Measurements from ENCODE around the gene NHERF2. TPM values are rescaled to one million over a fixed set of nuclear protein-coding genes. Genes with fewer than 3 reads are reported as not detected.

Gene NHERF2
- total RNA-seq, 2 donors from 2014 or later, result 115 to 143 TPM

DNA sequence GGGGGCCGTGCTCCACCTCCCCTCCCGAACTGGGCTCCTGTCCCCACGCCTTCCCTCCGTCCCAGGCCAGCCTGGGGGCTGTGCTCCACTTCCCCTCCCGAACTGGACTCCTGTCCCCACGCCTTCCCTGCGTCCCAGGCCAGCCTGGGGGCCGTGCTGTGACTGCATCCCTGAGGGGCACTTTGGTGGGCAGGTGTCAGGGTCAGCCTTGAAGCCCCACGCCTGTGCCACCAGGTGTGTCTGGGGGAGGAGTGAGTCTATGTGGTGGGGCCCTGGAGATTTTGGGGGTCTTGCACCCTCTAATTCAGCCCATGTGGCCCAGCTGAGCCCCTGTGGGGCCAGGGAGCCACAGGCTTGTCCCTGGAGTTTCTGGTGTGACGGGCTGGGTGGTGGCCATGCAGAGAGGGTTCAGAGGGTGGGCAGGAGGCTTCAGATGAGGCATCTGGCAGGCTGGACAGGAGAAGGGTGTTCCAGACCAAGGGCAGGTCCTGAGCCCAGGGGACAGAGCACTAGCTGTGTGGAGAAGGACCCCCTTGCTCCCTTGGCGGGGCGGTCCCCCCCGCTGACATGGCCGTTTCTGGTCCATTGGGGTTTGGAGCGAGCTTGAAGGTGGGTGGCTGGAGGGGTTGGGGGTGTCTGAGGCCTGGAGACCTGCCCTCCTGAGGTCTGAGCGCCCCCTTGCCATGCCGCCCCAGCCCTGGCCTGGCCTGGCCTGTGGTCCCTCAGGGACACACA lies 8.2 kb downstream of the NHERF2 start:
- DNase-seq (ENCODE audit: low spot score), result no peak
- intact Hi-C loops (cut with DNase I), result loop anchor here in 1 of 2 donors (10.0 kb wide), 1 partner anchor 60 kb away; no protein-coding TSS in a partner anchor

DNA sequence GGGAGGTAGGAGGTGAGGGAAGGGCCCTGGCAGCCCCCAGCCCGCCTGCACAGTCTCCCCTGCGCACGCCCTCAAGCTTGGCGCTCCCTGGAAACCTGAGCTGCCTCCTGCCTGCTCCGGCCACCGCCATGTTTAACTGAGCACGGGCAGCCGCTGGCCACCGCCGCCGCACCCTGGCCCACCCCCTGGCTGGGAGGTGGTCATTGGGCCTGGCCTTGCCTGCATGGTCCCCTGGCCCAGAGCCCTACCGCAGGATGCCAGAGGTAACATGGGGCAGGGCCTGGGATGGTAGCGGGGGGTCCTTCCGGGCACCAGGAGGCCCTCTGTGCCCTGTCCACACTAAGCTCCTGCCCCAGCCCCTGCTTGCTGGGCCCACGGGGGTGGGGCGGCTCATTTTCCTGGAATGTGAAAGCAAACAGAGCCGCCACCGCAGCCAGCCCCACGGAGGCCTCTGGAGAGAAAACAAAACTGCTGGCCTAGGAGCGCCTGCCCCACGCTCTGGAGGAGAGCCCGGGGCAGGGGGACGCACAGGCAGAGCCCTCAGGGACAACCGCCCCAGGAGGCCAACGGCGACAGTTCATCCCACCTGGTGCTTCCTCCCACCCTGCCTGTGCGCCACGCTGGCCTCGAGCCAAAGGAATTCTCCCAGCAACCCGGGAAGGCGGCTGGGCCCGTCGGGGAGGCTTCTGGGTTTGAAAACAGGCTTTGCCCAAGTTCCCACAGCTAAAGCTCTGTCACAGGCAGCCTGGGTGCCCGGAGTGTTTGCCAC lies 8.9 kb downstream of the NHERF2 start:
- DNase-seq (ENCODE audit: low spot score), result peak; percentile 89
- intact Hi-C loops (cut with DNase I), result loop anchor here in 1 of 2 donors (10.0 kb wide), 1 partner anchor 59 kb away; no protein-coding TSS in a partner anchor

DNA sequence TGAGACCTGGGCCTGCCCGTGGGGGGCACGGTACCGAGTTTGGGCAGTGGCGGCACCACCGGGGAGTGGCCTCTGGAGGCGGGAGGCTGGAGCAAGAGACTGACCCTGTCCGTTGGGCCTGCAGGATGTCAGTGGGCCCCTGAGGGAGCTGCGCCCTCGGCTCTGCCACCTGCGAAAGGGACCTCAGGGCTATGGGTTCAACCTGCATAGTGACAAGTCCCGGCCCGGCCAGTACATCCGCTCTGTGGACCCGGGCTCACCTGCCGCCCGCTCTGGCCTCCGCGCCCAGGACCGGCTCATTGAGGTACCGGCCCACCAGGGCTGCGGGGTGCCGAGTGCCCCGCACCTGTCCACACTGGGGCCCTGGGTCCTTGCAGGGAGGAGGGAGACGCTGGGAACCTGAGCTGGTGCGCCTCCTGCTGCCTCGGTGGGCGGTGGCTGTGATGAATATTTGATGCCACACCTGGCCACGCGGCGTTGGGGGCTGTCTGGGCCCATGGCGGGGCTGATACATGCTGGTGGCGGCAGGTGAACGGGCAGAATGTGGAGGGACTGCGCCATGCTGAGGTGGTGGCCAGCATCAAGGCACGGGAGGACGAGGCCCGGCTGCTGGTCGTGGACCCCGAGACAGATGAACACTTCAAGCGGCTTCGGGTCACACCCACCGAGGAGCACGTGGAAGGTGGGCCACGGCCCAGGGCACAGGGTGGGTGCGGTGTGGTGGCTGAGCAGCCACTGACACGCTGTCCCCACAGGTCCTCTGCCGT lies 9.7 kb downstream of the NHERF2 start:
- intact Hi-C loops (cut with DNase I), result loop anchor here in 1 of 2 donors (10.0 kb wide), 1 partner anchor 58 kb away; no protein-coding TSS in a partner anchor

GRCh38 chr16:2037115-2037514 lies 10.4 kb downstream of the NHERF2 start:
- no peak for DNase-seq (ENCODE audit: low spot score)
- intact Hi-C loops (cut with DNase I), result loop anchor here in 1 of 2 donors (10.0 kb wide), 1 partner anchor 58 kb away; no protein-coding TSS in a partner anchor

More for the DNA sequence above, 9.7 kb downstream of the NHERF2 start:
- DNase-seq (ENCODE audit: low spot score), result no peak

- no peak for DNase-seq (ENCODE audit: low spot score)
- intact Hi-C loops (cut with DNase I), result loop anchor here in 1 of 2 donors (10.0 kb wide), 1 partner anchor 57 kb away; no protein-coding TSS in a partner anchor
These were observed 11.1 kb downstream of the NHERF2 start for GRCh38 chr16:2037647-2038381.

DNA sequence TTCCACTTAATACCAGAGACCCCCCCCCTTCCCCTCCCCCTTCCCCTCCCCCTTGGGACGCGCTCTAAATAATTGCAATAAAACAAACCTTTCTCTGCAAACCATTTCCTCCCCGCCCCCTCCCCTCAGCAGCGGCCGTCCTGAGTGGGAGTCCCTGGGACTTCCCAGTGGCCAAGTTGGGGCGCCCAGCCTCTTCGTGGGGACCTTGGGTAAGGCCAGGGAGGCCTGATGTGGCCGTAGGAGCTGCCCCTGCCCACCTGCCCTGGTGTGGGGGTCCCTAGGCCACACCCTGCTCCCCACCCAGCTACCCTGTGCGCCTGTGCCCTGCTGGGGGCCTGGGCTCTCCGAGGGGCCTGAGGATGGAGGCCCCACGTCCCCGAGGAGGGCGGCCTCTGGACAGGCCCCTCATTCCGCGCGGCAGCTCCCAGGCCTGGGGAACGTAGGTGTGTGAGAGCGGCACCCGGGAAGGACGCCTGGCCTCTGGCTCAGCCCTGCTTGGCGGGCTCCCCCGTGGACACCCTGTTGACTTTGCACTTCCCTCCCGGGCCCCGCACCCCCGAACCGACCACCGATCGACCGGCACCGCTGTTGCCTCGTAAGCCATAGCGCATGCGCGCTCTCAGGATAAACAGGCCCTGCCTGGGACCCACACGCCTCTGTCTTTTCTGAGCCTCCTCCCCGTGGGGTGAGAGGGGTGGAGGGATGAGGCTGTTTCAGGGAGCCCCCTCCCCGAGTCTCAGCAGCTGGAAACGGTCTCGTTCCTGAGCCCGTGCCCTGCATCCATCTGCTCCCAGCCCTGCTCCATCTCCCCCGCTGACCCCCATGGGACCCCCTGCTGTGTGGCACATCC lies 11.9 kb downstream of the NHERF2 start:
- intact Hi-C loops (cut with DNase I), result loop anchor here in 1 of 2 donors (10.0 kb wide), 1 partner anchor 56 kb away; no protein-coding TSS in a partner anchor
- no peak for DNase-seq (ENCODE audit: low spot score)

GRCh38 chr16:2039274-2040031 lies 12.8 kb downstream of the NHERF2 start:
- intact Hi-C loops (cut with DNase I), result loop anchor here in 1 of 2 donors (10.0 kb wide), 1 partner anchor 55 kb away; no protein-coding TSS in a partner anchor
- DNase-seq (ENCODE audit: low spot score), result no peak

GRCh38 chr16:2040041-2040786 lies 13.5 kb downstream of the NHERF2 start:
- no peak for DNase-seq (ENCODE audit: low spot score)
- intact Hi-C loops (cut with DNase I), result no loop called here

DNA sequence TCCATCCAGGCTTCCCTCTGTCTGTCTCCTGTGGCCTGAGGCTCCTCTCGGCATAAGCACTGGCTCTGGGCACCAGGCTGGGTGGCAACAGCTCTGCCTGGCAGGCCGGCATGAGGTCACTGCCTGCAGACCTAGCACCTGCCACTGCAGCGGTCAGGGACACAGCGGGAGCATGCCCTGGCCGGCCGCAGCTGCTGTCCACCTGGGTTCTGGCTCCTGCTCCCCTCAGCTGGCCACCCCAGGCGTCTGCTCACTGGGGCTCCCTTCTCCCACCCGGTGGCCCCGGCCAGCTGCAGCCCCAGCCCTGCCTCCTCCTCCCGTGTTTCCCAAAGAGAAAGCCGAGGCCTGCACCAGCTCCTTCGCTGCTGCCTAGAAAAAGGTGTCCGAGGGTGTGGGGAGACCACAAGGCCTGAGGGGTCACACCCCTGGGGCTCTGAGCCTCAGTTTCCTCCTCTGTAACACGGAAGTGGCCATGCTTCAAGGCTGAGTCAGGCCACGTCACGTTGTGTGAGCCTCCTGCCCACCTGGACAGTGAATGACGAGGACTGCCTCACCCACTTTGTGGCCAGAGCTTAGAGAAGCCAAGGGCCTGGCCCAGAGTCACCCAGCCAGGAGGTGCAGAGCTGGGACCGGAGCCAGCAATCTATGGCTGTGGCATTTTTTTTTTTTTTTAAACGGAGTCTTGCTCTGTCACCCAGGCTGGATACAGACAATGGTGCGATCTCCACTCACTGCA lies 14.3 kb downstream of the NHERF2 start:
- no peak for DNase-seq (ENCODE audit: low spot score)
- intact Hi-C loops (cut with DNase I), result no loop called here

- DNase-seq (ENCODE audit: low spot score), result no peak
- intact Hi-C loops (cut with DNase I), result no loop called here
These were observed 15.7 kb downstream of the NHERF2 start for GRCh38 chr16:2042171-2042985.

DNA sequence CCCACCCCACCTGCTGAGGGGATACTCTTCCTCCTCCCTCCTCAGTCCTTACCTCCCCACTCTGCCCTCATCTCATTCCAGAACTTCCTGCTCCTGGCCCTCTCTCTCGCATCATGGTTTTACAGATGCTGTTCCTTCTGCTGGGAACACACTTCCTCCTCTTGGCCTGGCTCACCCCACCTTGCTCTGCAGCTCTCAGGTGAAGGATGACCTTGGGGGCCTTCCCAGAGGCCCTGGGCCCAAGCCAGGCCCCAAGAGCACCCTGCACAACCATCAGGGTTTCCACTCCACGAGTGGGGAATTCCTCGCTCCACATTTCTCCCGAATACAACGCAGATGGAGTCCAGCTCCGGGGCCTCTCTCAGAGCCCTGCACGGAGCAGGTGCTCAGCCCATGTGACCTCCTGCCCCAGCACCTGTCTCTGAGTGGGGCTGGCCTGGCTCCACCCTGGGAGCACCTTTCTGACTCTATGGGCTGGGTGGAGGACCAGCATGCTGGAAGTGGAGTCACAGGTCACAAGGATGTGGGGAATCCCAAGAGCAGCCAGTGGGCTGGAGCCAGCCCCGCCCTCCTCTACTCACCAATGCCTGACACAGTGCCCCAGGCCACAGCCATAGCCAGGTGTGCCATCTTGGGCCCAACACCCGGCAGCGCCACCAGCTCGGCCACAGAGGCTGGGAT lies 16.4 kb downstream of the NHERF2 start:
- DNase-seq (ENCODE audit: low spot score), result no peak
- intact Hi-C loops (cut with DNase I), result no loop called here

- intact Hi-C loops (cut with DNase I), result no loop called here
- no peak for DNase-seq (ENCODE audit: low spot score)
These were observed 17.2 kb downstream of the NHERF2 start for GRCh38 chr16:2043667-2044451.

- DNase-seq (ENCODE audit: low spot score), result no peak
- intact Hi-C loops (cut with DNase I), result no loop called here
These were observed 17.8 kb downstream of the NHERF2 start for GRCh38 chr16:2044541-2044940.

All from posterior vena cava (tissue), 2 donors.